HG03460 (cell line): Measurements from ENCODE around the gene TMEM131.

Experiments
- ATAC-seq: cut with Tn5 transposase; IDR thresholded peaks from one replicate; pipeline ENCODE4 v1.9.1; 2021; ENCODE audit not compliant: unreplicated experiment

The TMEM131 gene

GRCh38 chr2:97745474-97746174, 250.1 kb downstream of the TMEM131 start:
- no peak for ATAC-seq

GRCh38 chr2:97743913-97744312, 251.8 kb downstream of the TMEM131 start:
- no peak for ATAC-seq

GRCh38 chr2:97742381-97742847, 253.3 kb downstream of the TMEM131 start:
- no peak for ATAC-seq

- no peak for ATAC-seq
These were observed 254.1 kb downstream of the TMEM131 start for GRCh38 chr2:97741686-97742085.

GRCh38 chr2:97741251-97741650, 254.5 kb downstream of the TMEM131 start:
- ATAC-seq = no peak

DNA sequence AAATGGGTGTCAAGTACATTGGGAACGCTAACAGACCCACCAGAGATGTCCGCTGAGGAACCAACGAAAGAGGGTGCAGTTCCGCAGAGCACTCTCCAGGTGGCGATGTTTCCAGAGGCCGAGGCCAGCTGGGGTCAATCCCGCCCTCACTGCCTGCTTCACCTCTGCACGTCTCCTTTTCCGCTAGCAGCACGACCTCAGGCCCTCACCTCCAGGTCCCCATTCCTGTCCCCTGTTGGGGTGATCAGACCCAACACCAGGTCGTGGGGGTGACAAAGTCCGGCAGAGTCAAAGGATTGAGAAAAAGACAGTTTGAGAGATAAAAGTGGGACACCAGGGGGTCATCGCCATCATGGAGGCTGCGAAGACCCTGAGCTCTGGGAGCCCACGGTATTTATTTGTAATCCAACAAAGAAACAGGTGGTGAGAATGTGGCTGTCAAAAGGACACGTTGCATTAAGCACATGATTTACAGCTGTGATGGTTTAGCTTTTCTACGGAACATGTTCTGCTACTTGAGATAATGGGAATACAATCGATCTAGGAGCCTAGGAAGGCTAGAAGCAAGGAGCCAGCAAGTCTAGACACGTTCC, 255.1 kb downstream of the TMEM131 start:
- no peak for ATAC-seq

- ATAC-seq = no peak
These were observed 255.9 kb downstream of the TMEM131 start for GRCh38 chr2:97739893-97740245.

- no peak for ATAC-seq
These were observed 256.5 kb downstream of the TMEM131 start for GRCh38 chr2:97739020-97739892.

DNA sequence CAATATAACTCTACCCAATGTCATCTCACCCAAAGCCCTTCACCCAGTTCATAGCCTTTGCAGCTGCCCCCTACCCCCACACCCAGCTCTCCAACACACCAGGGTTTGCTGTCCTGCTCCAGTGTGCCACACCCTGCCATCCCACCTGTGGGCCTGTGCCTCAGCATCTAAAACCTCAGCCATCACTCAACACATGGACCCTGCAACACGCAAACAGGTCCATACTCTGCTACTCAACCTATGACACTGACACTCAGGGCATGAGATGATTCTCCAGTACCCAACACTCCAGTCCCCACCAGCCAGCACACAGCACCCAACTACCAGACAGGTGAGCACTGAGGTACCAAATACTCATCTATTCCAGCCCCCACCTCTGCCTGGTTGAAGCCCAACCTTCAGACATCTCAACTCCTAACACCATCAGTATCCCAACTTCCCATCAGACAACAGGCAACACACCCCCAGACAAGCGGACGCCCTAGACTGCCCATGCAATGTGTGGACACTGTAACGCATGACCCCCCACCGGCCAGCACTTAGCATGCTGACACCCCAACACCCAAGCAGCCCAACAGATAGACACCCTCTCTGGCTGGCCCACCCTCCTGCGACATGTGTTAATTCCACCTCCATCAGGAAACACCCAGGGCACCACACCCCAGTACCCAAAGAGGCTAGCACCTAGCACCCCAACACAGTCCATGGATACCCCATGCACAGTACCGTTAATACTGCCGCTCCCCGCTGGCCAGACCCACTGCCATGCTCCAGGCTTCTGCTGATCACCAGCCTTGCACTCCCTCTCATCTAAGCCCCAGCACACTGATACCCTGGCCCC, 257.3 kb downstream of the TMEM131 start:
- ATAC-seq = no peak

DNA sequence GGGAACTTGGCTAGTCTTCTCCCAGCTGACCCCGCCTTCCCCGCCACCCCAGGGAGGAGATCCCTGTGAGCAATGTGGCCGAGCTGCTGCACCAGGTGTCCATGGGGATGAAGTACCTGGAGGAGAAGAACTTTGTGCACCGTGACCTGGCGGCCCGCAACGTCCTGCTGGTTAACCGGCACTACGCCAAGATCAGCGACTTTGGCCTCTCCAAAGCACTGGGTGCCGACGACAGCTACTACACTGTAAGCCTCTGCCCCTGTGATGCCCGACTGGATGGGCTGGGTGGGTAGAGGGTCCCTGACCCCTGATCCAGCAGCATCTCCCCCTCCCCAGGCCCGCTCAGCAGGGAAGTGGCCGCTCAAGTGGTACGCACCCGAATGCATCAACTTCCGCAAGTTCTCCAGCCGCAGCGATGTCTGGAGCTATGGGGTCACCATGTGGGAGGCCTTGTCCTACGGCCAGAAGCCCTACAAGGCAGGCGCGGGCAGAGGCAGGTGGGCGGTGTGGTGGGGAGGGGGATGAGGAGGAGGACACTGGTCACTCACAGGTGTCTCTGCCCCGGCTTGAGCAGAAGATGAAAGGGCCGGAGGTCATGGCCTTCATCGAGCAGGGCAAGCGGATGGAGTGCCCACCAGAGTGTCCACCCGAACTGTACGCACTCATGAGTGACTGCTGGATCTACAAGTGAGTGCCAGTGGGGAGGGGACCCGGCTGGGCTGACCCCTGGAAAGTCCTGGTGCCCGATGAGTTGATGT, 258.1 kb downstream of the TMEM131 start:
- ATAC-seq = no peak

DNA sequence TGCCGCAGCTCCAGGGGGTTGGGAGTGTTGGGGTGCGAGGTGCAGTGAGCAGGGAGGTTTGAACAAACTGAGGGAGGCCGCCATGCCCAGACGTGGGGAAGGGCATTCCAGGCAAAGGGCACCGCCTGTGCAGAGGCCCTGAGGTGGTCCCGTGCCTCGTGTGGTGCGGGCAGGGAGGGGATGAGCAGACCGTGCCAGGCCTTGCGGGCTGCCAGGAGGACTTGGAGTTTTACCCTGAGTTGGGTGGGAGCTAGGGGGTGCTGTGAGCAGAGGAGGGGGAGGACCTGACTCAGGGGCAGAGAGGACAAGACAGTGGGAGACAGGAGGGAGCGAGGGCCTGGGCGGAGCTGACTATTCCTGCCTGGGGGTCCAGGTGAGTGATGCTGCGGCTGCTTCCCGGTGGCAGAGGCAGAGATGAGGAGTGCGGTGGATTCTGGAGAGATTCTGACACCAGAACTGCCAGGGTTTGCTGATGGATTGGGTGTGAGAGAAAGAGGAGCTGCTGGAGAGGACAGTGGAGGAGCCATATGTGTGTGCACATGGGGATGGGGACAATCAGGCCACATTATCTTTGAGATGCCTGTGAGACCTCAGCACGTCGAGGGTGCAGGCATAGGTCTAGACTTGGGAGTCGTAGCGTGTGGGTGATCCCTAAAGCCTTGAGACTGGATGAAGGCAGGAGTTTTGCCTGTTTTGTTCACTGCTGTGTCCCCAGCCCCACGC, 259.0 kb downstream of the TMEM131 start:
- no peak for ATAC-seq

DNA sequence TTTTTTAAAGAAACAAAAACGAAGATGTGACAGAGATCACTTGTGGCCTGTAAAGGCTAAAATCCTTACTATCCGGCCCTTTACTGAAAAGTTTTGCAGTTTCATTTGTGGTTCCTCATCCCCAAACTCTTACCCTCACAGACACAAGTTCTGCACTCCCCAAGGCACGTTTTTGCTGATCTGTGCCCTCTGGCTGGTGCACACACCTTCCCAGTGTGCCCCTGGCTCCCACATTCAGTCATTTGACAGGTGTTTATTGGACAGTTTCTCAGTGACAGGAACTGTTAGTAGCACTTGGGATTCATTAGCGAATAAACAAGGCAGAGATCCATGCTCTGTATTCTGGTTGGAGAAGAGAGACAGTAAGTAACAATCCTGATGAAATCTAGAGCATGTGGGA, 259.6 kb downstream of the TMEM131 start:
- ATAC-seq = no peak

DNA sequence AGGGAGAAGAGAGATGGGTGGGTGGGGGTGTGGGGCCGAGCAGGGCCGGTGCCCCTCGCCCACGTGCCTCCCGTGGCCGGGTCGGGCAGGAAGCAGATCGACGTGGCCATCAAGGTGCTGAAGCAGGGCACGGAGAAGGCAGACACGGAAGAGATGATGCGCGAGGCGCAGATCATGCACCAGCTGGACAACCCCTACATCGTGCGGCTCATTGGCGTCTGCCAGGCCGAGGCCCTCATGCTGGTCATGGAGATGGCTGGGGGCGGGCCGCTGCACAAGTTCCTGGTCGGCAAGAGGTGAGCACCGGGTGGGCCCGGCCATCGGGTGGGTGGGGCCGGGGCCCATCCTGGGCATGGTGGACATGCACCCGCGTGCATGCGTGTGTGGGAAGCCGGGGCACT, 260.6 kb downstream of the TMEM131 start:
- no peak for ATAC-seq

GRCh38 chr2:97734061-97735051, 261.4 kb downstream of the TMEM131 start:
- ATAC-seq = no peak

GRCh38 chr2:97733341-97734035, 262.3 kb downstream of the TMEM131 start:
- ATAC-seq = no peak

DNA sequence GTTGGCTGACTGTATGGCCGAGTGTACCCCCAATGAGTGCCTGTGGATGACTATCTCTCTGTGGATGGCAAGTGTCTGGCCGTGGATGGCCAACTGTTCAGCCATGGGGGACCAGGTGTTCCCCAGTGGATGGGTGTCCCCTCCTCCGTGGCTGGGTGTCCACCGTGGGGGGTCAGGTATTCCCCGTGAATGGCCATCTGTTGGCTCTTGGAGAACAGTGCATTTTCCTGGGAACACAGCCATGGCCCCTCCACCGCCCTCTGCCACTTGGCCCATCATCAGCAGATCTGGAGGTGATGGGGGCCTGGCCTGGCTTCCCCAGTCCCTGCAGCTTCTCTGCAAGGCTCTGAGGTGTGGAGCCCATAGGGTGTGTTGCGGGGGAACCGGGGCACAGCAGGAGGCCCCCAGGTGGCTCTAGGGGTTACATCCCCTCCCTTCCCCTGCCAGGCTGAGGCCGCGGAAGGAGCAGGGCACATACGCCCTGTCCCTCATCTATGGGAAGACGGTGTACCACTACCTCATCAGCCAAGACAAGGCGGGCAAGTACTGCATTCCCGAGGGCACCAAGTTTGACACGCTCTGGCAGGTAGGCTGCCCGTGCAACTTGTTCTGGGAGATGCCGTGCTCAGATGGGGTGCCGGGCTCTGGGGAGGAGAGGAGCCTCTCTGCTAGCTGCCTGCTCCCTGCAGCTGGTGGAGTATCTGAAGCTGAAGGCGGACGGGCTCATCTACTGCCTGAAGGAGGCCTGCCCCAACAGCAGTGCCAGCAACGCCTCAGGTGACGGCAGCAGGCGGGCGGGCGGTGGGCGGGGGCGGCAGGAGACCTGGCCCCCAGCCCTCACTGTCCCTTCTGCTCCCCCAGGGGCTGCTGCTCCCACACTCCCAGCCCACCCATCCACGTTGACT, 263.1 kb downstream of the TMEM131 start:
- no peak for ATAC-seq
